Endothelial cell (in vitro differentiated cells): ENCODE results near the gene RPS6KA5. TPM values are rescaled to one million over a fixed set of nuclear protein-coding genes. Genes with fewer than 3 reads are reported as not detected.
A peak's percentile ranks its signal among the peaks of the same experiment; 100 is the strongest.
"Not testable (repeated sequence)": the region's sequence is repeated elsewhere in the genome, so short reads cannot be mapped to it uniquely, and the experiment has no call there.

Experiments
- DNase-seq: peaks from one replicate; pipeline ENCODE4 v3.0.0; 2021; ENCODE audit warnings: low spot score
- H3K27ac Mint-ChIP-seq: one replicate; pipeline ENCODE4 v1.8.0; 2021; ENCODE audit warnings: mixed read lengths, inconsistent platforms; ENCODE audit not compliant: unreplicated experiment
- H3K27me3 Mint-ChIP-seq: one replicate; pipeline ENCODE4 v1.8.0; 2021; ENCODE audit warnings: mild to moderate bottlenecking, moderate library complexity, mixed read lengths, inconsistent platforms; ENCODE audit not compliant: unreplicated experiment
- H3K36me3 Mint-ChIP-seq: one replicate; pipeline ENCODE4 v1.8.0; 2021; ENCODE audit warnings: mild to moderate bottlenecking, low read depth, mixed read lengths, inconsistent platforms; ENCODE audit not compliant: unreplicated experiment
- H3K4me1 Mint-ChIP-seq: one replicate; pipeline ENCODE4 v1.8.0; 2021; ENCODE audit warnings: mild to moderate bottlenecking, mixed read lengths, inconsistent platforms; ENCODE audit not compliant: unreplicated experiment
- H3K4me3 Mint-ChIP-seq: one replicate; pipeline ENCODE4 v1.8.0; 2021; ENCODE audit warnings: mild to moderate bottlenecking, mixed read lengths, inconsistent platforms; ENCODE audit not compliant: unreplicated experiment
- H3K9me3 Mint-ChIP-seq: one replicate; pipeline ENCODE4 v1.8.0; 2021; ENCODE audit warnings: mixed read lengths, inconsistent platforms; ENCODE audit not compliant: unreplicated experiment
- CTCF ChIP-seq: fragments of 200-600 bp; sonication (generic); IDR thresholded peaks from one replicate; pipeline ENCODE4 v1.5.0; 2021; ENCODE audit warnings: antibody characterized with exemption; ENCODE audit not compliant: unreplicated experiment
- total RNA-seq: library from RNA; stranded (reverse); fragmentation: NEBNext Ultra II Directional; extraction: Animal tissue kit (Norgen Biotek cat#: 25700); gene quantifications from one replicate; pipeline ENCODE4 v1.2.1, GENCODE V29; 2021; ENCODE audit not compliant: unreplicated experiment

Gene RPS6KA5
- total RNA-seq, 1 donor from 2014 or later, result 13.8 TPM

GRCh38 chr14:90828642-90829487 is 231.6 kb downstream of the RPS6KA5 start:
- no peak for DNase-seq
- no peak for TF ChIP-seq CTCF
- Mint-ChIP-seq H3K4me1 (peaks cover 9% of the 10 kb centered on the region), H3K4me3 (peak overlapping the region; percentile 62), H3K9me3 (no peaks in the 10 kb centered on the region), H3K27ac (no peak overlapping the region), H3K36me3 (peaks cover 4% of the 10 kb centered on the region), H3K27me3 (peaks cover 5% of the 10 kb centered on the region)

GRCh38 chr14:90827919-90828610 is 232.4 kb downstream of the RPS6KA5 start:
- H3K36me3 Mint-ChIP-seq, result peaks cover 4% of the 10 kb centered on the region
- no peak for TF ChIP-seq CTCF
- H3K4me3 Mint-ChIP-seq, result no peak overlapping the region
- peak overlapping the region; percentile 64 for H3K27ac Mint-ChIP-seq
- peaks cover 5% of the 10 kb centered on the region for H3K27me3 Mint-ChIP-seq
- peaks cover 9% of the 10 kb centered on the region for H3K4me1 Mint-ChIP-seq
- no peaks in the 10 kb centered on the region for H3K9me3 Mint-ChIP-seq
- DNase-seq, result peak; percentile 91

GRCh38 chr14:90823542-90823941 is 236.9 kb downstream of the RPS6KA5 start:
- H3K4me3 Mint-ChIP-seq, result peak overlapping the region; percentile 4
- H3K27ac Mint-ChIP-seq, H3K36me3 Mint-ChIP-seq, H3K4me1 Mint-ChIP-seq, DNase-seq, H3K27me3 Mint-ChIP-seq, H3K9me3 Mint-ChIP-seq: not testable (repeated sequence)

- Mint-ChIP-seq H3K4me3 (no peak overlapping the region), H3K36me3 (peaks cover 4% of the 10 kb centered on the region), H3K27me3 (peaks cover 12% of the 10 kb centered on the region), H3K9me3 (no peaks in the 10 kb centered on the region), H3K4me1 (peaks cover 4% of the 10 kb centered on the region), H3K27ac (no peak overlapping the region)
- no peak for DNase-seq
- no peak for TF ChIP-seq CTCF
These were observed 239.5 kb downstream of the RPS6KA5 start for GRCh38 chr14:90820958-90821357.

GRCh38 chr14:90819734-90820393 is 240.6 kb downstream of the RPS6KA5 start:
- Mint-ChIP-seq H3K27me3 (peaks cover 16% of the 10 kb centered on the region), H3K4me3 (no peak overlapping the region), H3K9me3 (no peaks in the 10 kb centered on the region), H3K36me3 (peaks cover 4% of the 10 kb centered on the region), H3K27ac (no peak overlapping the region), H3K4me1 (peaks cover 12% of the 10 kb centered on the region)
- TF ChIP-seq CTCF, result no peak
- no peak for DNase-seq
